Activated CD4-positive, alpha-beta T cell treated with anti-CD3 and anti-CD28 coated beads, Interleukin-2, amount 10 ng/mL, durations not matched to agents 24 days and 14 days (primary cell): ENCODE results near the gene PCK1. TPM values are rescaled to one million over a fixed set of nuclear protein-coding genes. Genes with fewer than 3 reads are reported as not detected.

Source experiments
- DNase-seq: peaks from one replicate; pipeline ENCODE4 v3.0.0; 2022
- H3K27ac Mint-ChIP-seq: one replicate; pipeline ENCODE4 v1.8.0; 2022; ENCODE audit warnings: mild to moderate bottlenecking, mixed read lengths
- H3K27me3 Mint-ChIP-seq: one replicate; pipeline ENCODE4 v1.8.0; 2022; ENCODE audit warnings: mixed read lengths
- H3K36me3 Mint-ChIP-seq: one replicate; pipeline ENCODE4 v1.8.0; 2022; ENCODE audit warnings: low read depth, mild to moderate bottlenecking, mixed read lengths
- H3K4me1 Mint-ChIP-seq: one replicate; pipeline ENCODE4 v1.8.0; 2021; ENCODE audit warnings: mixed read lengths
- H3K4me3 Mint-ChIP-seq: one replicate; pipeline ENCODE4 v1.8.0; 2022; ENCODE audit warnings: mild to moderate bottlenecking, moderate library complexity, mixed read lengths
- H3K9me3 Mint-ChIP-seq: one replicate; pipeline ENCODE4 v1.8.0; 2021; ENCODE audit warnings: mixed read lengths
- intact Hi-C: fragments of 100-400 bp; cut with micrococcal nuclease; formaldehyde crosslinking; loops from one replicate; pipeline ENCODE4 v1.15.1; 2023
- total RNA-seq: library from RNA; stranded (reverse); gene quantifications from 2 replicates; pipeline ENCODE4 v1.2.3, GENCODE V29; 2022

PCK1 gene
- total RNA-seq, 1 donor from 2014 or later = not detected

- H3K4me1 Mint-ChIP-seq = no peaks in the 10 kb centered on the region
- H3K27me3 Mint-ChIP-seq = peaks cover 3% of the 10 kb centered on the region
- H3K27ac Mint-ChIP-seq = no peak overlapping the region
- H3K9me3 Mint-ChIP-seq = no peaks in the 10 kb centered on the region
- H3K36me3 Mint-ChIP-seq = no peaks in the 10 kb centered on the region
- no peak overlapping the region for H3K4me3 Mint-ChIP-seq
- intact Hi-C loops = no loop called here
- DNase-seq = no peak
Observed at GRCh38 chr20:57559658-57560553, 1.0 kb upstream of the PCK1 start.

GRCh38 chr20:57561356-57562279 is 708 bp downstream of the PCK1 start:
- H3K27me3 Mint-ChIP-seq = peaks cover 1% of the 10 kb centered on the region
- no peak overlapping the region for H3K27ac Mint-ChIP-seq
- no peaks in the 10 kb centered on the region for H3K36me3 Mint-ChIP-seq
- no peak for DNase-seq
- H3K4me3 Mint-ChIP-seq = no peak overlapping the region
- H3K9me3 Mint-ChIP-seq = no peaks in the 10 kb centered on the region
- intact Hi-C loops = no loop called here
- no peaks in the 10 kb centered on the region for H3K4me1 Mint-ChIP-seq

- Mint-ChIP-seq H3K36me3 (no peaks in the 10 kb centered on the region), H3K4me1 (no peaks in the 10 kb centered on the region), H3K4me3 (no peak overlapping the region), H3K27ac (no peak overlapping the region), H3K27me3 (no peaks in the 10 kb centered on the region), H3K9me3 (no peaks in the 10 kb centered on the region)
- DNase-seq = no peak
- intact Hi-C loops = no loop called here
Observed at GRCh38 chr20:57562541-57563465, 1.9 kb downstream of the PCK1 start.

- Mint-ChIP-seq H3K27ac (no peak overlapping the region), H3K4me1 (no peaks in the 10 kb centered on the region), H3K27me3 (no peaks in the 10 kb centered on the region), H3K9me3 (no peaks in the 10 kb centered on the region), H3K36me3 (no peaks in the 10 kb centered on the region), H3K4me3 (no peak overlapping the region)
- no peak for DNase-seq
- intact Hi-C loops = no loop called here
Observed at GRCh38 chr20:57563522-57563921, 2.6 kb downstream of the PCK1 start.

GRCh38 chr20:57564180-57564802 is 3.4 kb downstream of the PCK1 start:
- Mint-ChIP-seq H3K36me3 (no peaks in the 10 kb centered on the region), H3K4me1 (no peaks in the 10 kb centered on the region), H3K27me3 (no peaks in the 10 kb centered on the region), H3K9me3 (no peaks in the 10 kb centered on the region), H3K27ac (no peak overlapping the region), H3K4me3 (no peak overlapping the region)
- intact Hi-C loops = no loop called here
- DNase-seq = no peak

- intact Hi-C loops = no loop called here
- Mint-ChIP-seq H3K36me3 (no peaks in the 10 kb centered on the region), H3K9me3 (no peaks in the 10 kb centered on the region), H3K27me3 (no peaks in the 10 kb centered on the region), H3K4me1 (no peaks in the 10 kb centered on the region), H3K4me3 (no peak overlapping the region), H3K27ac (no peak overlapping the region)
- DNase-seq = no peak
Observed at GRCh38 chr20:57564951-57565642, 4.2 kb downstream of the PCK1 start.

GRCh38 chr20:57566399-57566798 is 5.5 kb downstream of the PCK1 start:
- no peaks in the 10 kb centered on the region for H3K36me3 Mint-ChIP-seq
- H3K27me3 Mint-ChIP-seq = no peaks in the 10 kb centered on the region
- no peak overlapping the region for H3K4me3 Mint-ChIP-seq
- no peak overlapping the region for H3K27ac Mint-ChIP-seq
- DNase-seq = no peak
- no peaks in the 10 kb centered on the region for H3K9me3 Mint-ChIP-seq
- intact Hi-C loops = no loop called here
- H3K4me1 Mint-ChIP-seq = no peaks in the 10 kb centered on the region

- H3K27ac Mint-ChIP-seq = no peak overlapping the region
- no peak overlapping the region for H3K4me3 Mint-ChIP-seq
- DNase-seq = no peak
- intact Hi-C loops = no loop called here
- no peaks in the 10 kb centered on the region for H3K4me1 Mint-ChIP-seq
- no peaks in the 10 kb centered on the region for H3K36me3 Mint-ChIP-seq
- no peaks in the 10 kb centered on the region for H3K9me3 Mint-ChIP-seq
- H3K27me3 Mint-ChIP-seq = no peaks in the 10 kb centered on the region
Observed at GRCh38 chr20:57566803-57567459, 6.0 kb downstream of the PCK1 start.

- H3K27ac Mint-ChIP-seq = no peak overlapping the region
- intact Hi-C loops = no loop called here
- H3K36me3 Mint-ChIP-seq = no peaks in the 10 kb centered on the region
- no peaks in the 10 kb centered on the region for H3K4me1 Mint-ChIP-seq
- H3K9me3 Mint-ChIP-seq = no peaks in the 10 kb centered on the region
- DNase-seq = no peak
- H3K27me3 Mint-ChIP-seq = no peaks in the 10 kb centered on the region
- no peak overlapping the region for H3K4me3 Mint-ChIP-seq
Observed at GRCh38 chr20:57567471-57568079, 6.7 kb downstream of the PCK1 start.

GRCh38 chr20:57568088-57568896 is 7.4 kb downstream of the PCK1 start:
- Mint-ChIP-seq H3K27ac (no peak overlapping the region), H3K9me3 (no peaks in the 10 kb centered on the region), H3K27me3 (peaks cover 2% of the 10 kb centered on the region), H3K36me3 (no peaks in the 10 kb centered on the region), H3K4me3 (no peak overlapping the region), H3K4me1 (no peaks in the 10 kb centered on the region)
- intact Hi-C loops = no loop called here
- DNase-seq = no peak

- intact Hi-C loops = no loop called here
- Mint-ChIP-seq H3K36me3 (no peaks in the 10 kb centered on the region), H3K4me1 (no peaks in the 10 kb centered on the region), H3K9me3 (no peaks in the 10 kb centered on the region), H3K27ac (no peak overlapping the region), H3K4me3 (no peak overlapping the region), H3K27me3 (peaks cover 2% of the 10 kb centered on the region)
- DNase-seq = no peak
Observed at GRCh38 chr20:57568960-57569359, 8.1 kb downstream of the PCK1 start.
